ENCODE measurements around the gene PHKG2. TPM values are rescaled to one million over a fixed set of nuclear protein-coding genes. Genes with fewer than 3 reads are reported as not detected.

Gene PHKG2
- total RNA-seq, 4 donors from 2014 or later = 29.9 to 46.2 (median 33.3) TPM

DNA sequence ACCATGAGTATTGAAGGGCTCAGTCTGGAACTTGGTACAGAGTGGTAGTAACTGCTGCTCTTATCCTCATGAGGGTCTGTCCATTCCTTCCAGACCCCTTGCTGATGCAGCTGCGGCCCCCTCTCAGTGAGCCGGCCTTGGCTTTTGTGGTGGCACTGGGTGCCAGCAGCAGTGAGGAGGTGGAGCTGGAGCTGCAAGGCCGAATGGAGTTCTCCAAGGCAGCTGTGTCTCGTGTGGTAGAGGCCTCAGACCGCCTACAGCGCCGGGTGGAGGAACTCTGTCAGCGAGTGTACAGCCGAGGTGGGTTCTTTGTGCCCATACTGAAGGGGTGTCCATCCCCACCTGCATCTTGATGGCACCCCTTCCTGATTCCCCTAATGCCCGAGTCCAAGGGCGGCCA is 15.9 kb downstream of the PHKG2 start:
- Histone ChIP-seq H3K27ac (no peak overlapping the region), H3K27me3 (no peaks in the 10 kb centered on the region), H3K9me3 (no peaks in the 10 kb centered on the region), H3K4me1 (peaks cover 3 to 35% (median 17%) of the 10 kb centered on the region in 4 donors), H3K36me3 (peaks cover 21 to 68% (median 43%) of the 10 kb centered on the region in 3 donors), H3K4me3 (no peak overlapping the region)
- TF ChIP-seq, protein P1, sequence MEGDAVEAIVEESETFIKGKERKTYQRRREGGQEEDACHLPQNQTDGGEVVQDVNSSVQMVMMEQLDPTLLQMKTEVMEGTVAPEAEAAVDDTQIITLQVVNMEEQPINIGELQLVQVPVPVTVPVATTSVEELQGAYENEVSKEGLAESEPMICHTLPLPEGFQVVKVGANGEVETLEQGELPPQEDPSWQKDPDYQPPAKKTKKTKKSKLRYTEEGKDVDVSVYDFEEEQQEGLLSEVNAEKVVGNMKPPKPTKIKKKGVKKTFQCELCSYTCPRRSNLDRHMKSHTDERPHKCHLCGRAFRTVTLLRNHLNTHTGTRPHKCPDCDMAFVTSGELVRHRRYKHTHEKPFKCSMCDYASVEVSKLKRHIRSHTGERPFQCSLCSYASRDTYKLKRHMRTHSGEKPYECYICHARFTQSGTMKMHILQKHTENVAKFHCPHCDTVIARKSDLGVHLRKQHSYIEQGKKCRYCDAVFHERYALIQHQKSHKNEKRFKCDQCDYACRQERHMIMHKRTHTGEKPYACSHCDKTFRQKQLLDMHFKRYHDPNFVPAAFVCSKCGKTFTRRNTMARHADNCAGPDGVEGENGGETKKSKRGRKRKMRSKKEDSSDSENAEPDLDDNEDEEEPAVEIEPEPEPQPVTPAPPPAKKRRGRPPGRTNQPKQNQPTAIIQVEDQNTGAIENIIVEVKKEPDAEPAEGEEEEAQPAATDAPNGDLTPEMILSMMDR (IDR thresholded peaks at IDR 0.05) = no peak
- no peak for TF ChIP-seq POLR2A (IDR thresholded peaks at IDR 0.05)
- TF ChIP-seq EP300 (IDR thresholded peaks at IDR 0.05) = no peak
- WGBS, 2 donors = 86 to 94% methylated on average over 10 to 11 of the region's 11 CpGs
- no peak for DNase-seq (ENCODE audit: low spot score in 2 of 2)

DNA sequence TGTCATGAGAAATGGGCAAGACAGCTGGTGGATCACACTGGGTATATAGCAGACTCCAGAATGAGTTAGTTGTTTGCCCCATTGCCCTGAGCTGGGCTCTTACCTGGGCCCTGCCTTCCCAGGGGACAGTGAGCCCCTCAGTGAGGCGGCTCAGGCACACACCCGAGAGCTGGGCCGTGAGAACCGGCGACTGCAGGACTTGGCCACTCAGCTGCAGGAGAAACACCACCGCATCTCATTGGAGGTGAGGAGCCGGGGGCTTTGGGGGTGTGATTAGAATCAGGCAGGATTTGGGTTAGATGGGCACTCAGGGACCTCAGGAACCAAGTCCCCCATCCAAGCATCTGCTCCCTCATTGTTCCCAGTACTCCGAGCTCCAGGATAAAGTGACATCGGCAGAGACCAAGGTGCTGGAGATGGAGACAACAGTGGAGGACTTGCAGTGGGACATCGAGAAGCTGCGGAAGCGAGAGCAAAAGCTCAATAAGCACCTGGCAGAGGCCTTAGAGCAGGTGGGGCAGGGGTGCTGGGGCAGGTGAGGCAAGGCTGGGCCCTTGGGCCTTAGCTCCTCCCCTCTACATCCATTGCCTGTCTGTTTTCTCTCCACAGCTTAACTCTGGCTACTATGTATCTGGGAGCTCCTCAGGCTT is 16.7 kb downstream of the PHKG2 start:
- DNase-seq (ENCODE audit: low spot score in 2 of 2) = no peak
- no peak for TF ChIP-seq POLR2A (IDR thresholded peaks at IDR 0.05)
- TF ChIP-seq EP300 (IDR thresholded peaks at IDR 0.05) = no peak
- TF ChIP-seq, protein P1 (IDR thresholded peaks at IDR 0.05) = no peak

DNA sequence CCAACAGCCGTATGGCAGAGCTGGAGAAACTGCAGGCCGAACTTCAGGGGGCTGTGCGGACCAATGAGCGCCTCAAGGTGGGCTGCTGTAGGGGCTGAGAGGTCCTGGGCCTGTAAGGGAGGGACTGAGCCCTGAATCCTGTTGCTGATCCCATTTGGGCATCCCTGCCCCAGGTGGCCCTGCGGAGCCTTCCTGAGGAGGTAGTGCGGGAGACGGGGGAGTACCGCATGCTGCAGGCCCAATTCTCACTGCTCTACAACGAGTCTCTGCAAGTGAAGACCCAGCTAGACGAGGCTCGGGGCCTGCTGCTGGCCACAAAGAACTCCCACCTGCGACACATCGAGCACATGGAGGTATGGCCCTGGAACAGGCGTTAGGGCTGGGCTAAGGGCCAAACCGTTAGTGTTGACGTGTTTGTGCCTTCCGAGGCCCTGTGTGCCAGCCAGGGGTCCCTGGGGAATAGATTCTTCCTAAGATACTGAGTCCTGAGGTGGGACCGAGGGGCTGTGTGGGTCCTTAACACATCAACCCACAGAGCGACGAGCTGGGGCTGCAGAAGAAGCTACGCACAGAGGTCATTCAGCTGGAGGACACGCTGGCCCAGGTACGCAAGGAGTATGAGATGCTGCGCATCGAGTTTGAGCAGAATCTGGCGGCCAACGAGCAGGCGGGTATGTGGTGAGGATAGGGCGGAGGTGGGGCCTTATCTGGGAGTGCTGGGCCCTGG is 18.1 kb downstream of the PHKG2 start:
- no peaks in the 10 kb centered on the region for H3K27me3 ChIP-seq
- H3K27ac ChIP-seq = no peak overlapping the region
- H3K4me1 ChIP-seq = peaks cover 3 to 24% (median 13%) of the 10 kb centered on the region in 4 donors
- TF ChIP-seq POLR2A (IDR thresholded peaks at IDR 0.05) = no peak
- TF ChIP-seq, protein P1 (IDR thresholded peaks at IDR 0.05) = no peak
- no peak for TF ChIP-seq EP300 (IDR thresholded peaks at IDR 0.05)
- H3K36me3 ChIP-seq = peaks cover 21 to 83% (median 47%) of the 10 kb centered on the region in 3 donors
- H3K4me3 ChIP-seq = no peak overlapping the region
- no peak for DNase-seq (ENCODE audit: low spot score in 2 of 2)
- H3K9me3 ChIP-seq = no peaks in the 10 kb centered on the region
- 91% methylated on average over 18 to 29 of the region's 29 CpGs for WGBS, 2 donors

More for the DNA sequence above, 16.7 kb downstream of the PHKG2 start:
- H3K9me3 ChIP-seq = no peaks in the 10 kb centered on the region
- H3K36me3 ChIP-seq = peaks cover 21 to 69% (median 46%) of the 10 kb centered on the region in 3 donors
- WGBS, 2 donors = 91 to 94% methylated on average over 12 of the region's 12 CpGs
- no peaks in the 10 kb centered on the region for H3K27me3 ChIP-seq
- no peak overlapping the region for H3K27ac ChIP-seq
- peaks cover 3 to 35% (median 17%) of the 10 kb centered on the region in 4 donors for H3K4me1 ChIP-seq
- H3K4me3 ChIP-seq = no peak overlapping the region

DNA sequence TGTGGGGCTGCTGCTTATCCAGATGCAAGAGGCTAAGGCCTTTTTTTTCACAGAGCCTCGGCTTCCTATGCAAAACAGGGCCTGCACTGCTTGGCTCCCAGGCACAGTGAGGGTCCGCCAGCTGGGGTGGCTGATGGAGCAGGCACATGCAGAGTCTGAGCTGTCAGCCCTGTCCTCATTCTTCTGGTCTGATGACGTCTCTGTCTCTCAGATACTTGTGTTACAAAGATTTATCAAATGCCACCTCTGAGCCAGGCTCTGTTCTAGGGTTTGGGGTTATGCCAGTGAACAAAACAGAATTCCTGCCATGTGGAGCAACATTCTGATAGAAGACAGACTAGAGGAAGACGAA is 18.7 kb downstream of the PHKG2 start:
- H3K36me3 ChIP-seq = peaks cover 21 to 89% (median 52%) of the 10 kb centered on the region in 3 donors
- no peak for DNase-seq (ENCODE audit: low spot score in 2 of 2)
- TF ChIP-seq EP300 (IDR thresholded peaks at IDR 0.05) (no peak), POLR2A (IDR thresholded peaks at IDR 0.05) (no peak)
- TF ChIP-seq, protein P1 (IDR thresholded peaks at IDR 0.05) = no peak
- H3K27me3 ChIP-seq = no peaks in the 10 kb centered on the region
- 72 to 78% methylated on average over 4 of the region's 4 CpGs for WGBS, 2 donors
- no peaks in the 10 kb centered on the region for H3K9me3 ChIP-seq
- no peak overlapping the region for H3K4me3 ChIP-seq
- H3K27ac ChIP-seq = no peak overlapping the region
- peaks cover 3 to 22% (median 13%) of the 10 kb centered on the region in 4 donors for H3K4me1 ChIP-seq
